NCI-H2107 (cell line): ENCODE measurements around the gene MAPK14.

Experiments used
- DNase-seq: peaks from one replicate; lab custom pipeline; 2025; lab: John Stamatoyannopoulos, UW

Gene MAPK14

DNA sequence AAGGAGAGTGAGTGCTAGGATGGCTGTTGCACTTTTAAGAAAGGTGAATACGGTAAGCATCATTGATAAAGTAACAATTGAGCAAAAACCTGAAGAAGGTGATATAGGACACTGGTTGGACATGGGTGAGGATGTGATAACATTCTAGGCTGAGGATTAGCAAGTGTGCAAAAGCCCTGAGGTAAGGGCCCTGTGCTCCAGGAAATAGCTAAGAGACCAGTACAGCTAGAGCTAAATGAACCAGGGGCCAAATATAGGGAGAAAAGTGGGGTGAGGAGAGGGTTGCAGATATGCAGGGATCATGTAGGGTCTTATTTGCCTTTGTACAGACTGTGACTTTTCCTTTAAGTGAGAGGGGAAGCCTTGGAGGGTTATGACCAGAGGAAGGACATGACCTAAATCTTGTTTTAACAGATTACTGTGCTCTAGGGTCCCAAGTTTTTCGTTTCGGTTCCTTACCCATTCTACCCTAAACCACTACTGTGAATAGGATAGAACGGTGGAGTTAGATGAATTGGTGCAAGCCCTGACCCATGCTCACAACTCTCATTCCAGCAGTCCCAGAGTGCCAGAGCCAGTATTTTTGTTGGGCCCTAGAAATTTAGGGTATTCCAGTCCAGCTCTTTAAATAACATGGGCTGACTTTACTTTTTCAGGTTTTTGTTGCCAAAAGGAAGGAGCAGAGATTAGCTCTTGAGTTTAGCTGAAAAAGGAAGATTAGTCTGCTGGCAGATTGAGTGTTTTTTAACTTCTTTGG is 10.7 kb downstream of the MAPK14 start:
- no peak for DNase-seq

DNA sequence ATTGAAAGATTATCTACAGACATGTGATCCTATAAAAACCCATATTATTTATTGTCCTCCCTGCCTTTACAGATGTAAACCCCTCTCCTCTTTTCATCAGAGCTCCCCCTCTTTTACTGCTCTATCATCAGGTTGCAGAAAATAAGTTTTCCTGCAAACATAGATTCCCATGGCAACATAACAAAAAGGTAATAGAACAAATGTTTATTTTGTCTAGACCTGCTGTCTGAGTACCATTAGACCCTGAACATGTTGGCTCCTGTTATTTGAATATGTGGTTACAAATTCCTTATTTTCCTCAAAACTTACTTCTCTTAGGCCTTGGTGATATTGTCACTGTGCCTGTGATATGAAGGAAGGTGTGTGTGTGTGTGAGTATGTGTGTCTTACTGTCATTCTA is 11.5 kb downstream of the MAPK14 start:
- no peak for DNase-seq

DNA sequence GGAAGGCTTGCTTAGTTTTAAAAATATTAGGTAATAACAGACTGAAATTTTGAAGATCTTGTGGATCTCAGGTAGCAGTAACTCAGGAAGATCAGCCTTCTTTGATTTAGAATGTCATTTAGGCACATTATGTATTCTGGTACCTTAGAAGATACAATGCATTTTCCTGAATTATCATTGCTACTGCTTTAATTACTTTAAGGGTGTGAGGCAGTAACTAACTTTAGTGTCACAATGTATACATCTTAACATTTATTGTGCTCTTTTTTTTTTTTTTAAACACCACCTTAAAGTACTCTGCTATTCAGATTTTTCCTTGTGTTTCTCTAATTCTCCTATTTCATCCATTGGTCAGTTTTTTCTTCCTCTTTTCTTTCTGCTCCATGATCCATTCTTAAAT is 13.3 kb downstream of the MAPK14 start:
- no peak for DNase-seq

DNA sequence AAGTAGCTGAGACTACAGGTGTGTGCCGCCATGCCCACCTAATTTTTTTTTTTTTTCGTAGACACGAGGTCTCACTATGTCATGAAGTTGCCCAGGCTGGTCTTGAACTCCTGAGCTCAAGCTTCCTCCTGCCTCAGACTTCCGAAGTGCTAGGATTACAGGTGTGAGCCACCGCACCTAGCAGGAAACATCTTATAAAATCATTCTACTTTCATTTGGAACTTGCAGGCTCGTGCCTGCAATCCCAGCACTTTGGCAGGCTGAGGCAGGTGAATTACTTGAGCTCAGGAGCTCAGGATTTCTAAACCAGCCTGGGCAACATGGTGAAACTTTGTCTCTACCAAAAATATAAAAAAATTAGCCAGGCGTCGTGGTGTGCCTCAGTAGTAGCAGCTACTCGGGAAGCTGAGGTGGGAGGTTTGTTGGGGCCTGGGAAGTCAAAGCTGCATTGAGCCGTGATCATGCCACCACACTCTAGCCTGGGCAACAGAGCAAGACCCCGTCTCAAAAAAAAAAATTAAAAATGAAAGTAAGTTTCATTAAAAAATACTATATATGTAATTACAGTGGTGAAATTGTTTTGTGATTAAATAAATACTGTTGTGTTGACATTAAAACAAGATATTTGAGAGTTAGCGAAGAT is 15.1 kb downstream of the MAPK14 start:
- no peak for DNase-seq

DNA sequence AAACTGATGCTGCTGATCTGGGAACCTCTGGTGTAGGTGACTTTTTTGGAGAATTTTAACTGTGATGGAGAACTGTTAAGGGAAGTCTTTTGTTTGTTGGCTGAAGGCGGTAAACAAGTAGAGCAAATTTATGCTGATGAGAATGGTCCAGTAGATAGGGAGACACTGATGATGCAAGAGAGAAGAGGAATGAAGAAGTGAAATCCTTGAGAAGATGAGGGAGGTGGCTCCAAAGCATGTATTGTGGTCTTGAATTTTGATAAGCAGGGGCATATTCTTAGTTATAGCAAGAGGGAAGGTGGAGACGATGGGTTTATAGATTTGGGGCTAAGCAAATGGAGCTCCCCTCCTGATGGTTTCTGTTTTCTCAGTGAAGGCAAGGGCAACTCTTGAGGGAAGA is 22.0 kb downstream of the MAPK14 start:
- DNase-seq: no peak

DNA sequence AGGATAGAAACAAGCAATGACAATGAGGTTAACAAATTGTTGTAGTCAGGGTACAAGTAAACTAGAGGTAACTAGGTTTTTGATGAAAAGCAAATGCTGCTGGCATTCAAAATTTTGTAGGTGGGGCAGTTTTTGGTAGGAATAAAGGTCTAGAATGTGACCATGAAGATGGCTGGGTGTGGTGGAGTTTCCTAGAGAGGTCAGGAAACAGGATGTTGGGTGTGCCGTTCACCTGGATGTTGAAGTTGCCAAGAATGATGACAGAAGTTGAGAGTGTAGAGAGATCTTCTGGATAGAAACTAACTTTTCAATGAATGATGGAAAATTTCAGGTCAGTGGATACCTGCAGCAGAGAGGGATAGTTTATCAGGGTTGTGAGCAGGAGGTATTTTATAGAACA is 22.7 kb downstream of the MAPK14 start:
- no peak for DNase-seq

DNA sequence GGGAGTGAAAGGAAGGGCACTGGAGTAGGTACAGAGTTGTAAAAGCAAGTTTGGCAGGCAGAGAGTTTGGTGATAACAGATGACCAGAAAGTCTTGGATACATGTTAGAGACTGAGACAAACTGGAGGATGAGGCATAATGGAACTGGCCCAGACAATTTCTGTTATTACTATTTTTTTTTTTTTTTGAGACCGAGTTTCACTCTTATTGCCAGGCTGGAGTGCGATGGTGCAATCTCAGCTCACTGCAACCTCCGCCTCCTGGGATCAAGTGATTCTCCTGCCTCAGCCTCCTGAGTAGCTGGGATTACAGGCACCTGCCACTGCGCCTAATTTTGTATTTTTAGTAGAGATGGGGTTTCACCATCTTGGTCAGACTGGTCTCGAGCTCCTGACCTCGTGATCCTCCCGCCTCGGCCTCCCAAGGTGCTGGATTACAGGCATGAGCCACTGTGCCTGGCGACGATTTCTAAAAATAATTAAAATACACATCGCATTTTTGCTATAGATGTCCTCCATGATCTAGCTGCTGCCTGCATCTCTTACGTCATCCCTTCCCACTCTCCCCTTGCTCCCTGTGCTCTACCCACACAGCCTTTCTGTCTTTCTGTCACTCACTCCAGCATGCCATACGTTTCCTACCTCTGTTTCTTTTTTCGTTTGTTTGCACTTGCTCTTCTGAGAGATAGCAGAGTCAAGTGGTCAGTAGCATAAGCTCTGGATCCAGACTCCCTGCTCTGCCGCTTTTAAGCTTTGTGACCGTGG is 23.5 kb downstream of the MAPK14 start:
- no peak for DNase-seq

DNA sequence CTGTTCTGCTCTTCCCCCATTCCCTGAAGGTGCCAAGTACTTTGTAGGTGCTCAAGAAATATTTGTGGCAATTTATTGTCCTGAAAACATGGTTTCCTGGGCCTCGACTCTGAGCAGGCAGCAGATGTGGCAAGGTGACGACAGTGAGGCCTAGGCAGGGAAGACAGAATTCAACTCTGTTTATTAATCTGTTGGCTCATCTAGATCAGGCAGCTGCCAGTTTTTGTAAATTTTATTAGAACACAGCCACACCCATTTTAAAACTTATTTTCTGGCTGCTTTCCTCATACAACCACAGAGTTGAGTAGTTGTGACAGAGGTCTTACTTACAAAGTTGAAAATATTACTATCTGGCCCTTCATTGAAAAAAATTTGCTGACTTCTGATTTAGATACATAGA is 24.5 kb downstream of the MAPK14 start:
- no peak for DNase-seq

DNA sequence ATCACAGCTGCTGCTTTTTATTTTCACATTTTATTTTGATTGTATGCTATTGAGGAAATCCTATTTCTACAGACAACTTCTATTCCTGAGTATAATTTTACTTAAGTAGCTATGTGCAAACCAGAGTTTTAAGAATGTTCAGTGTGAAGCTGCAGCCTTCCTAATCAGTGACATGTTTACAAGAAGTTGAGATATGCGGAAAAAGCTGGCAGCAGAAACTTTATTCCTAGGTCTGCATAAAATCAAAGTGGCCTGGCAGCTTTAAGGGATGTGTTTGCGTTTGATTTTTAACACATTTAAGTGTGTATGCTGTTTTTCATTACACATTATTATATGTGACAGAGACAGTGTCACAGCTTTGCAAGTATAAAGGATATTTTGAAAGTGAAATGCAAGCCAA is 26.3 kb downstream of the MAPK14 start:
- DNase-seq: no peak

DNA sequence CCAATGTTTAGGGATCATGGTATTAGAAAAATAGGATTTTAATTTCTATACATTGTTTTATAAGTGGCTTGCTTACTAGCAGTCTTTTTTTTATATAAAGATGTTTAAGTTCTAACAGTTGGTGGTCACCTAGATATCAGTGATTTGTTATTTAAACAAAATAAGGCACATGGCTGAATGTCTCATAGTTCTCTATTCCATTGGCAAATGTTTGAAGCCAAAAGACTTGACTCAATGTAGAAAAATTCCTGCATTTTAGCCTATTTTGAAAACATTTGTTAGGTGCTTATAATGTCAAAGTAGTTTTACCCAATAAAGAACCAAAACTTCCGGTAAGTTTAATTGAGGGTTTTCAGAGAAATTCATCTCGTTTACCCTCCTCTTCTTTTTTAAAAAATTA is 26.8 kb downstream of the MAPK14 start:
- DNase-seq: no peak

DNA sequence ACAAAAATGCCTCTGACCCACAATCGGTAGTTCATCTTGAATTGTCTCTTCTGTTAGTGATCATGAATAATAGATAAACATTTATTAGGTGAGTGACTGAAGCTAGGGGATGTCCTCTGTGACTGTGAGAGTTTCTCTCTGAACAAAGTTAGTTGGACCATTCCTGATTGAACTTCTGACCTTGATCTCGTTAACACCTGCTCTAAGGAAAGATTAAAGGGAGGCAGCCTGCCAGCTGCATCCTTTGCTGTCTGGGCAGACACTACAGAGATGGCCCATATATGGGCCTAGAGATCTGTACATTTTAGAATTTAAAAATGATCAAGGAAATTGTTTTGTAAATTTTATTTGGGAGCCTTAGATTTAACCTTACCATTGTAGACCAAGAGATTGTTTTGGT is 27.3 kb downstream of the MAPK14 start:
- DNase-seq: no peak

DNA sequence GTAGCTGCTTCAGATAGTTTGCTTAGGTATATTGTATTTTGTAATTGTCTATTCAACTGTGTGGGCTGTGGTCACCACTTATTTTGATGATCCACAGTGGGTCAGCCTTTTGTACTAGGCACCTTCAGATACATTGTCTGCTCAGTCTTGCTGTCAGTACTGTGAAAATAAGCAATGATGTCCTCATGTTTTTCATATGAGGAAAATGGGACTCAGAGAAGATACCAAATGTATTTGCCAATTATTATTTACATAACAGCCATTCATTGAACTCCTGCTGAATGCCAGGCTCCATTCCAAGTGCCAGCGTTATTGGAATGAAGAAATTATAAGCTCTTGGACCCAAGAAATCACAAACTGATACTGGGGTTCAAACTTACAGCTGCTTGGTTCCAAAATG is 28.6 kb downstream of the MAPK14 start:
- DNase-seq: no peak

DNA sequence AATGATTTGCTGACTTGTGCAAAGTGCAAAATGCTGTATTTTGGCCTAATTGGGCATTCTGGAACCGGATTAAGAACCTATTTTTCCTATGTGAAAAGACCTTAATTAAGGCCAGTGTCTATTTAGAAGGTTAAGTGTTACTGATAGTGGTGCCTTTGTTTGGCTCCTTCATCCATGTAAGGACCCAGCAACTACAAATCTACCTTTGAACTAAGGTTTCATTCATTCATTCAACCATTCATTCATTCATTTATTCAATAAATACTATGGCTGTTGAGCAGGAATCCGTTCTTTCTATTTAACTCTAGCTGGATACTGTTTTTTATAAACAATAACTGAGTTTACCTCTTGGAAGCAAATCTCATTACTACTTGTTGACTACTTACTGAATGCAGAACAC is 33.6 kb downstream of the MAPK14 start:
- DNase-seq: no peak

DNA sequence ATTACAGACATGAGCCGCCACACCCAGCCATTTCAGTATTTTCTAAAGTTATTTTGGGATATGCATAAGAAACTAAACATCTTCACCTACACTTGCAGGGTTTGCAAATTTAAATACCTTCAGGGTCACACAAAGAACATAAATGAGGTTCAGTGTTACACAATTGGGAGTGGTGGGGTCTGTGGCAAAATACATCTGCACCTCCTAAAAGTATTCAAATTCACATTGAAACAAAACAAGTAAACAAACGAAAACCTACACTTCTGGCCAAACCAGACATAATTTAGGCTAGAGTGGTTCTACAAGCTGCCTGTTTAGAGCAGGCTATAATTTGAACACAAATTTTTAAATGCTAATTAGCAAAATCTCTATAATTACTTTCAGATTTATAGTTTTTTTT is 34.6 kb downstream of the MAPK14 start:
- DNase-seq: no peak

DNA sequence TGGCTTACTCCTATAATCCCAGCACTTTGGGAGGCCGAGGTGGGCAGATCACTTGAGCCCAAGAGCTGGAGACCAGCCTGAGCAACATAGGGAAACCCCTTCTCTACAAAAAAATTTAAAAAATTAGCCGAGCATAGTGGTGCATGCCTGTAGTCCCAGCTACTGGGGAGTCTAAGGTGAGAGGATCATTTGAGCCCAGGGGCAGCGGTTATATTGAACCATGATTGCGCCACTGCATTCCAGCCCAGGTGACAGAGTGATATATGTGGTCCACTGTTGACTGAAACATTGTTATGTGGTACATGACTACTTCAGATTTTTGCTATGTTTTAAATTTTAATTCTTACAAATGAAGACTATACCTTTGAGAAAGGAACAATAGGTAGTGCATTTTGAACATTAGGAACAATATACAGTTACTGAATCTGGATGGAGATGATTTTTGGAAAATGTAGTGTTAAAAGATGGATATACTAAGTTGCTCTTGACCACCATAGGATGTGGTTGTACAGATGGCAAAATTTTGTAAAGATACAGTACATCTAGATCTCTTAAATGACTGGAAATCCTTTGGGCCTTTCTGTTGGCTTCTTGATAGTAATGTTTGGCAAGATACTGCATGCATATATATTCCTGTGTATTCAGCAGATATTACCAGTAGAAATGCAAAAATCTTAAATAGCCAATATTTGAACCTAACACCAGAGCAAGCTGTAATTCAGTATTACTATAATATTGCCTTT is 35.9 kb downstream of the MAPK14 start:
- DNase-seq: no peak

DNA sequence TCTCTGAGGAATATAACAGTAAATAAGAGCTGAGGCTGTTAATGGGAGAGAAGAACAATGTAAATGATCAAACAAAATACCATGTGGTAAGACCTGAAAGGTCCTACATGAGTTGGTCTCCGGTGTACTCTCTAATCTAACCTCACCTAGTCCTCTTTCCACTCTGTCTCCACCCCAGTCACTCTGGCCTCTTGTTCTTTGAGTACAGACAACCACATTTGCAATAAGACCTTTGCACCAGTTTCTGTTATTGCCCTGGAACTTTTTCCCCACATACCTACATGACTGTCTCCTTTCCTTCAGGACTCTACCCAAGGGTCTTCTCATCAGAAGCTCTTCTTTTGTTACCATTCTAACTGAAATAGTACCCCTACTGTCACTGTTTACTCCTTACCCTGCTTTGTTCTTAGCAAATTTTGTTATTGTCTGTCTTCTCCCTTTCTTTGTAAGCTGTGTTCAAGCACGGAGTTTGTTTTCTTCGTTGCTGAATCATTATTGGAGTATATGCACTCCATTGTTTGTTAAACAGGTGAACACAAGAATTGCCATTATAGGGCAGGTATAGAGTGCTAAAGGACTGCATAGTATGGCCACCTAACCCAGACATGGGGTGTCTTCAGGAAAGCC is 37.3 kb downstream of the MAPK14 start:
- DNase-seq: no peak

DNA sequence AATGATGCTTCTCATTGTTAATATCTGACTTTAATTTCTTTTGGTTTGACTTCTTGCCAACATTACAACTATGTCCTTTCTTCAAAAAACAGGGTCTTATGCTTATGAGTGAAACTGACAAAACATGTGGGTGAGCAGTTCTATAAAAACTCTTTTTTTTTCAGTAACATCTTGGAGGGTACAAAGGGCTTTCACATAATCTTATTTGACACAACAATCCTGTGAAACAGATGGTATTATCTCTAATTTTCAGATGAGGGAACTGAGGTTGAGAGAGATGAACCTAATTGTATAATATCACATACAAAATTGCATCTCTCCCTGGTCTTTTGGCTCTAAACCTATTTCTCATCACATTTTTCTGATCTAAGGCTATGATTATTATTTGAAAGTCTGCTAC is 38.3 kb downstream of the MAPK14 start:
- no peak for DNase-seq

DNA sequence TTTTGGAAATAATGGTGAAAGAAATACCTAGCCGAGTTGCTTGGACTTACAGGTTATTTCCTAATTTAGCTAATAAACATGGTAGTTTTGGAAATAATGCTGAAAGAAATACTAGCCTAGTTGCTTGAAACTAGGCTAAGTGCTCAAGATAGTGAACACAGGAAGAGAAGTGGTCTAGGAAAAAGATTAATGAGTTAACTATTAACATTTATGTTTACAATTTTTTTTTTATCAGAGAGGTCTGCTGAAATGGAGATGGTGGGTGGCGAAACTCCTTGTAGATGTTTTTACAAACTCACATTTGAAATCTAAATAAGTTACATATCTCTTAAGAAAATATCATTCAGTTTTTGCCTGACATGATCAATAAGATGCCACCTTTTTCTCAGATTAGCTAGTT is 39.2 kb downstream of the MAPK14 start:
- DNase-seq: no peak

DNA sequence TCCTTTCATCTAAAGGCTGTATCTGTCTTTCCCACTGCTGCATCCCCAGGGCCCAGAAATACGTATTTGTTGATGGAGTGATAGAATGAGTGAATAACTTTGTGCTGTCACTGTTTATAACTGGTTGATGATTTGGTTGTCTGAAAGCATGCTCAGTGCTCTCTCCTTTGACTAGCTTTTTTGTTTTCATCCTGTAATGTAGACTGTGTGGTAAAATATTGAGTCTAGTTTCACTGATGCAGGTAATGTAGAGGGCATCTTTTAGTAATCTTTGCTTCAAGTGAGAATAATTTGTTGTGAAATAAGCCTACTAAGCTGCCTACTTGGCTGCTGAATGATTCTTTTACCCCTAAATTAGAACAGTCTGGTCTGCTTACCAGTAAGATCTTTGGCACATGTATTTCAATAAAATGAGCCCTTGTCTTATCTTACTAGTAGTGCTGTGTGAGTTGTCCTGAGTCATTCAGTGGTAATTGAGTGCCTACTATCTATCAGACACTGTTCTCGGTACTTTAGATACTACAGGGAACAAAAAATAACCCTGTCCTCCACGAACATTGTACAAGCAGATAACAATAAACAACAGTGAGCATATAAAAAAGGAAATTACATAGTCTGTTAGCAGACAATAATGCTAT is 39.9 kb downstream of the MAPK14 start:
- no peak for DNase-seq

DNA sequence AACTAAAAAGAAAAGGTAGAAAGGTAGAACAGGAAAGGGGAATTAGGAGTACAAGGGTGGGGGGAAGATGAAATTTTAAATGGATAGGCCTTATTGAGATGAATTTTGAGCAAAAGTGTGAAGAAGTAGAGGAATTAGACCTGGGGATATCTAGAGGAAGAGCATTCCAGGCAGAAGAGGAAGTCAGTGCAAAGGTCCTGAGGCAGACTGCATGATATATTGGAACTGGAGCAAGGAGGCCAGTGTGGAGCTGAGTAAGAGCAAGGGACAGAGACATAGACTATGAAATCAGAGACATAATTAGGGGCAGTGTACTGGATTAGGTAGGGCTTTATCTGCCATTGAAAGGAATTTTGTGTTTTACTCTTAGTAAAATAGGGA is 40.4 kb downstream of the MAPK14 start:
- no peak for DNase-seq

DNA sequence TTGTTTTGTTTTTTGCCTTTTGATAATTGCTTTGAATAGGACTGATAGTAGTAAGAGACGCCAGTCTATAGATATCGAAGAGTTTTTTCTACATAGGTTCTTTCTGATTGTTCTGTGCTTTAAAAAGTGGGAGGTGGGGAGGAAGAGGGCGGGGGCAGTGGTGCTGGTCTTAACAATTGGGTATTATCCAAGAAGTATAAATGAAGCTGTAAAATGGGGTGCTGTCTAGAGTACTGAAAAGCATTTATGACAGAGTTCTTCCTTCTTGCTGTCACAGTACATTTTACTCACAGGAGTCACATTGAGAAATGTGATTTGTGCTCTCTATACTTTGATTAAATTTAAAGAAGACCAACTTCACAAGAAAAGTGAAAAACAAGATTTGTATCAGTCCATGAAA is 41.0 kb downstream of the MAPK14 start:
- no peak for DNase-seq

DNA sequence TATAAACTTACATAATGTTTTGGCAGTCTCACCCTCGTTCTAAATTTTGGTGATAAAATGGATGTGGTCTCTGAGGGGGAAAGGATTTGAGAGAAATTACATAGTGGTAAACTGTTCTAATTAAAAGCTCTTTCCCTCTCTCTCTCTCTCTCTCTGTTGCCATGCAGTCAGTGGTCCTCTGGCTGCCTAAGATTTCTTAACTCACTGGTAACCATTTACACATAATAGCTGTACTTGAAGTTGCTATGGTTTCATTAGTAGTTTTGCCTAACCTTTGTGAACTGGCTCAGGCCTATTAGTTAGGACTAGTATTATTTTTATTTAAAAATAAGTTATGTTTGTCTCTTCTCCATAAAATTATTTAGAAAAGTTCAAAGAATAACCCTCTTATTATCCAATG is 42.0 kb downstream of the MAPK14 start:
- no peak for DNase-seq
